T-helper 9 cell (primary cell): ENCODE measurements around the gene TEX10.
A peak's percentile ranks its signal among the peaks of the same experiment; 100 is the strongest.
"Not testable (repeated sequence)": the region's sequence is repeated elsewhere in the genome, so short reads cannot be mapped to it uniquely, and the experiment has no call there.

Source experiments
- DNase-seq: peaks from one replicate; pipeline ENCODE4 v3.0.0-alpha.2; 2020
- total RNA-seq, 2 donors: gene quantifications; one replicate each; lab custom pipeline; 2026; lab: John Stamatoyannopoulos, UW

TEX10 gene
- total RNA-seq: 18.6 to 57.1 reads per million in 2 donors

GRCh38 chr9:100352727-100353505 lies at the start of gene TEX10:
TSS of gene TEX10 (minus strand) at chr9:100352942. CDS start at chr9:100349363, 3,579 bp downstream.
- peak; percentile 78 for DNase-seq

DNA sequence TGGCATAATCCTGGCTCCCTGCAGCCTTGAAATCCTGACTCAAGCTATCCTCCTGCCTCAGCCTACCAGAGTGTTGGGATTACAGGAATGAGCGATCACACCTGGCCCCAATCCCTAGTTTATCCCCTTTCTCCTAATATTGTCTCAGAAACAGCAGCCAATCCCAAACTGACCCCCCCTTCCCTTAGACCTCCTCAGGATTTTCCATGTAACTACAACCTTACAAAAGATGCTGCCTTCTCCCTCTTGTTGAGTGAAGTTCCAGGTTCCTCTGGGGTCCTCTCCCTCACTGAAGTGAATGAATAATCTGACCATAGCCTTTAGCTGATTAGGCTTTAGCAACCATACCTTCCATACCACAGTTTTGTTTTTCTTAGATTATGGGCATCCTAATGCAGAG lies 48.3 kb upstream of the TEX10 start:
- no peak for DNase-seq

DNA sequence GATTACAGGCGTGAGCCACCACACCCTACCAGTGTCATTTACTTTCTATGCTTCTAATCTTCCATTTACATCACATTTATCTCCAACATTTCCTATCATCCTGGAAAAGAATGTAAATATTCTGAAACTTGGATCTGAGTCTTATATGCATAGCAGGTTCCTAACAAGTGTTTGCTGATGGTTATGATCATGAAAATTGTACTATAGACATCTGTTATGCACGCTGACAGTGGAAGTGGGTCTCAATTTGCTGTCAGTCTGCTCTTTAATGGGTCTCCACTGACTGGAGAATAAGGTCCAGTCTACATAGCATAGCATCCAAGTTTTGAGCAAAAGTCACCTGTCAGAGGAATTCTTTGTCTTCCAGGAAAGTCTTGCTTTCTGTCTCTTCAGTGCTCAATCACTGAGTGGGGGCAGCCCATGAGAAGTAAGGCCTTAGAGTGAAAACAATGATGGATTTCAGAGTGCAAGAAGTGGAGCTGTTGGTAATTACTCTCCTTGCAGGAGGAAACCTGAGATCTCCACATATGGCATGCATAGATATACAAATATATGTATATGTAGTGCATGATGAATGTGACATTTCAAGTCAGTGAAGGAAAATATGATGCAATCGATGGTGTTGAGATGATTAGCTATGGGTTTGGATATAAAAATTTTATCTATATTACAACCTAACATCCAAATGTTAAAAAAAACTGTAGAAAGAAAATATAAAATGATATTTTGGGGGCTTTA lies 45.0 kb upstream of the TEX10 start:
- DNase-seq: no peak

DNA sequence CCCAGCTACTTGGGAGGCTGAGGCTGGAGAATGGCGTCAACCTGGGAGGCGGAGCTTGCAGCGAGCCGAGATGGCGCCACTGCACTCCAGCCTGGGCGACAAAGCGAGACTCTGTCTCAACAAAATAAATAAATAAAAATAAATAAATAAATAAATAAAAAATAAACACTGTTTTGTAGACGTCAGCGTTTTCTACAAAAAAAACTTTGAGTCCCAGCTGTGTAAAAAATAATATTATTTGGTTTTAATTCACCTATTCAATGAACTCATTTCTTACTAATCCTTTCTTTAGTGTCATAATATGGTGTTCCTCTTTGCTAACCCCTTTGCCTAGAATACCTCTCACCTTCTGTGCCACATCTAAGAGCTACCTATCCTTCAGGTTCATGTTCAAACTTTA lies 44.0 kb upstream of the TEX10 start:
- DNase-seq: no peak

- DNase-seq: no peak
Observed at GRCh38 chr9:100394816-100395215, 42.1 kb upstream of the TEX10 start.

DNA sequence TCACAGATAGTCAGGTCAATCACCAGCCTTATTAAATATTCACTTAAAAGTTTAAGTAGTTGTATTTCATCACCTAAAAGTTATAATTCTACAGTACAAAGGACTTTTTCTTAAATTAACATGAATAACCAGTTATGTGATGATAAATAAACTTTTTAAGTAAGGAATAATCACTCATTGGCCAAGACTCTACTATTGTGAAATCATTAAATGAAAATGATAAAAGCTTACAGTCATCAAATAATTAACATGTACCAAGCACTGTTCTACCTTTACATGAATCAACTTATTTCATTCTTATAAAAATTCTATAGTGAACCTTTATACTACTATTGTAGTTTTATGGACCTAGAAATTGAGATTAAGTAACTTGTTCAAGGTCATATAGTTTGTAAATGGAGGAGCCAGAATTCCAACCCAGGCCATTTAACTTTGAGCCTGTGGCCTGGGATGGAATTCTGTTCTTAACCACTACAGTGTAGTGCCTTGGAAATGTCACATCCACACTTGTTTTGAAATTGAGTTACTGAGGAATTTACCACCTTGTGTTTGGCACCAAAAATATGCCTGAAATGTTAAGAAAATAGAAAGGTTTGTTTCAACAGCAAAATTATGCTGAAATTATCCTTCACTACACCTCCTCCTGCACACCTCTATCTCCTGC lies 41.4 kb upstream of the TEX10 start:
- DNase-seq: no peak

GRCh38 chr9:100392989-100393388 lies 40.2 kb upstream of the TEX10 start:
- DNase-seq: not testable (repeated sequence)

GRCh38 chr9:100379862-100380261 lies 27.1 kb upstream of the TEX10 start:
- DNase-seq: no peak

DNA sequence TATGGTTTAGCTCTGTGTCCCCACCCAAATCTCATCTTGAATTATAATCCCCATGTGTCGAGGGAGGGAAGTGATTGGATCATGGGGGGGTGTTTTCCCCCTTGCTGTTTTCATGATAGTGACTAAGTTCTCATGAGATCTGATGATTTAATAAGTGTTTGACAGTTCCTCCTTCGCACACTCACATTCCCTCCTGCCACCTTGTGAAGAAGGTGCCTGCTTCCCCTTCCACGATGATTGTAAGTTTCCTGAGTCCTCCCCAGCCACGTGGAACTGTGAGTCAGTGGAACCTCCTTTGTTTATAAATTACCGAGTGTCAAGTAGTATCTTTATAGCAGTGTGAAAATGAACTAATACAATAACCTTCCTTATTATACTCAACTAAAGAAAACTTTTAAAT lies 24.3 kb upstream of the TEX10 start:
- no peak for DNase-seq

DNA sequence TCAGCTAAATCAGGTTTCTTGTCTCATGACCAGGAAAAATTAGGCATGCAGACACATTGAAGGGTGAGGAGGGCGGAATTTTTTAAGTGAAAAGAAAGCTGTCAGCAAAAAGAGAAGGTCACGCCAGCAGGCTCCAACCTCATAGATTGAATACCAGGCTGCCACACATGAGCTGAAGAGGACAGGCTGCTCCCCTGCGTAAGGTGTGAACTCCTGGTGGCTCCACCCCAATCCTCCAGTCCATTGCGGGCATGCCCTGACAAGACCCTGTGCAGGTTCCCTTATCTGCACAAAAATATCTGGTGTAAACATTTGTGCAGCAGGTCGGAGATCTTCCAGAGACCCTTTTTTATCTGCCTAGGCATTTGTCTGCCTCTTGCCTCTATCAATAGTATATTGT lies 22.9 kb upstream of the TEX10 start:
- no peak for DNase-seq

GRCh38 chr9:100372648-100373047 lies 19.9 kb upstream of the TEX10 start:
- DNase-seq: no peak

DNA sequence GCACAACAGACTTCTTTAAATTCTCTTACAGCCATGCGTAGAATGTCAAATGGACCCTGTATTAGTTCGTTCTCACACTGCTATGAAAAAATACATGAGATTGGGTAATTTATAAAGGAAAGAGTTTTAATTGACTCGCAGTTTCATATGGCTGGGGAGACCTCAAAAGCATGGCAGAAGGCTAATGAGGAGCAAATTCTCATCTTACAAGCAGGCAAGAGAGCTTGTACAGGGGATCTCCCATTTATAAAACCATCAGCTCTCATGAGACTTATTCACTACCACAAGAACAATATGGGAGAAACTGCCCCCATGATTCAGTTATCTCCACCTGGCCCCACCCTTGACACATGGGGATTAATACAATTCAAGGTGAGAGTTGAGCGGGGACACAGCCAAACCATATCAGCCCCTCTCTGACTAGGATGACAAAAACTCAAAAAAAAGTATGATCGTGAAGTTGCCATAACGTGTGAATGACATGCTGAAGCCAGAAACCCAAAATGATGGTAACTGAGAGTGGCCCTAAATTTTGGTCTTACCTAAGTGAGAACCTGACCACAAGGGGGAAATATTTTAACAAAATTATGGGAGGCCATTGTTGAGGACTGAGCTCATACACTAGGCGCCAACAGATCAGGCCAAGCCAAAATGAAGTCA lies 17.5 kb upstream of the TEX10 start:
- no peak for DNase-seq

DNA sequence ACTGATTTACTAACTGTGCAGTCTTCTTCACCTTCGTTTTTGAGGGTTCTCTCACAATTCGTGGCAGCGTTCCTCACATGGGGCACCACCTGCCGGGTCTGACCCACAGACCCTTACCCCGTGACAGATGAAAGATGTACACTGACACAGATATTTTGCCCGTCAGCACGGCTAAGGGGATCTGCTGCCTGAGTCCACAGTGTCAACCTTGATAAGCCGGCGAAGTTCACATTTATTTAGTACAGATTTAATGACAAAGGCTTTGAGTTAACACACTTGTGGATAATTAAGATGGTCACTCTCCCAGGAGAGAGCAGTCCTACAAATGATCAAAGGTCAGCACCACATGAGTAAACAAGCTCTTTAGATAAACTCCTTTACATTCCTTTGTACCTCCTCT lies 15.9 kb upstream of the TEX10 start:
- DNase-seq: no peak

GRCh38 chr9:100366121-100366520 lies 13.4 kb upstream of the TEX10 start:
- DNase-seq: no peak

DNA sequence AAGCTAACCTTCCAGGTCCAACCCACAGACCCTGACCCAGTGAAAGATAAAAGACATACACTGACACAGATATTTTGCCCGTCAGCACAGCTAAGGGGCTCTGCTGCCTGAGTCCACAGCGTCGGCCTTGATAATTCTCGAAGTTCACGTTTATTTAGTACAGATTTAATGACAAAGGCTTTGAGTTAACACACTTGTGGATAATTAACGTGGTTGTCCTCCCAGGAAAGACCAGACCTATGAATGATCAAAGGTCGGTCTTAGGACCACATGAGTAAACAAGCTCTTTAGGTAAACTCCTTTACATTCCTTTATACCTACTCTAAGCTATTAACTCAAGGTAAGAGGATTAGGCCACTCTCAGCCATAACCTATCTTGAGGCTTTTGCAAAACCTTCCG lies 11.3 kb upstream of the TEX10 start:
- DNase-seq: no peak

DNA sequence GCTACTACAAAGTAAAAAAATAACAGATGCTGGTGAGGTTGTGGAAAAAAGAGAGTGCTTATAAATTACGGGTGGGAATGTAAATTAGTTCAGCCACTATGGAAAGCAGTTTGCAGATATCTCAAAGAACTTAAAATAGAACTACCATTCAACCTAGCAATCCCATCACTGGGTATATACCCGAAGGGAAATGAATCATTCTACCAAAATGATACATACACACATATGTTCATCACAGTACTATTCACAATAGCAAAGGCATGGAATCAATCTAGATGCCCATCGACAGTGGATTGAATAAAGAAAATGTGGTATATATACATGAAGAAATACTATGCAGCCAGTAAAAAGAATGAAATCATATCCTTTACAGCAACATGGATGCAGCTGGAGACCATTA lies 6.3 kb upstream of the TEX10 start:
- no peak for DNase-seq

- DNase-seq: no peak
Observed at GRCh38 chr9:100357501-100357900, 4.8 kb upstream of the TEX10 start.

- DNase-seq: no peak
Observed at GRCh38 chr9:100355561-100355960, 2.8 kb upstream of the TEX10 start.

- DNase-seq: no peak
Observed at GRCh38 chr9:100354121-100354800, 1.5 kb upstream of the TEX10 start.

GRCh38 chr9:100352201-100352726 lies 478 bp downstream of the TEX10 start:
- DNase-seq: peak; percentile 12

GRCh38 chr9:100351508-100351907 lies 1.2 kb downstream of the TEX10 start:
- DNase-seq: no peak

DNA sequence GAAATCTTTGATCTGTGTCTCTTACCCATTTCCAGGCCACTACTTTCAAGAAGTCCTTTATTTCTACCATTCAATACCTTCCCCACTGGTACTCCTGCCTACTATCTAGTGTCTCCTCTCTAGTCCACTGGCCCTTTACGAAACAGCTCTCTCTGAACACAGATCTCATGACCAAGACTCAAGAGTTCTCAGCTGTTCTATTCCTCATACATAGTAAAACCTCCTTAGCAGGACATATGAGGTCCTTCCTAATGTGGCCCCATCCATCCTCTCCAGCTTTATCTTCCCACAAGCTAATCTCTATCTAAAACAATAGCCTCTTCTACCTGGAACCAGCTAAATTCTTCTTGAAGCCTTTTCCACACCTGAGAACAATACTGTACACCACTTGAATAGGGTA lies 2.6 kb downstream of the TEX10 start:
- DNase-seq: no peak
